ENCODE measurements around the gene MGAT4C. TPM values are rescaled to one million over a fixed set of nuclear protein-coding genes. Genes with fewer than 3 reads are reported as not detected.
"Not testable (repeated sequence)": the region's sequence is repeated elsewhere in the genome, so short reads cannot be mapped to it uniquely, and the experiment has no call there.

Gene MGAT4C
- not detected for polyA plus RNA-seq (ENCODE audit: low read depth in 6 of 6)

DNA sequence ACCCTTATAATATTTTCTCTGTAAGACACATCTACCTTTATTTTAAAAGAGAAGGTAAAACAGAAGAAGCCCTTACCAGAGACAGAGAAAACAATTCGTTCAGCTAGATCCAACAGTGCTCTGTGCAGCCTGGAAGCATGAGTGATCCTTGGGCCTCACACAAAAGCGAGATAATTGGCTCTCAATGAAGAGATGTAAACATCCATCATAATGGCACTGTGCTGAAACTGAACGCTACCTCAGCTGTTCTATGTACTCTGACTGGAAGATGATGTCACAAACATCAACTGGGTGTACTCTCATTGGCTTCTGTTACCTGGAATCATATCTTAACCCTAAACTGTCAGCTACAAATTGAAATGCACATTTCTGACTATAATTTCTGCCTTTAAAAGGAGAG is at the start of gene MGAT4C:
TSS of gene MGAT4C (minus strand) at position 229 of the 400 bp plus-strand sequence.
- Mint-ChIP-seq H3K4me1 (no peaks in the 10 kb centered on the region), H3K4me3 (no peak within 1 kb of the TSS), H3K36me3 (no peaks in the 10 kb centered on the region), H3K27ac (no peak within 1 kb of the TSS), H3K9me3 (no peaks in the 10 kb centered on the region), H3K27me3 (no peaks in the 10 kb centered on the region)
- DNase-seq (no peak), ATAC-seq (ENCODE audit: low read depth in 2 of 2) (no peak)

DNA sequence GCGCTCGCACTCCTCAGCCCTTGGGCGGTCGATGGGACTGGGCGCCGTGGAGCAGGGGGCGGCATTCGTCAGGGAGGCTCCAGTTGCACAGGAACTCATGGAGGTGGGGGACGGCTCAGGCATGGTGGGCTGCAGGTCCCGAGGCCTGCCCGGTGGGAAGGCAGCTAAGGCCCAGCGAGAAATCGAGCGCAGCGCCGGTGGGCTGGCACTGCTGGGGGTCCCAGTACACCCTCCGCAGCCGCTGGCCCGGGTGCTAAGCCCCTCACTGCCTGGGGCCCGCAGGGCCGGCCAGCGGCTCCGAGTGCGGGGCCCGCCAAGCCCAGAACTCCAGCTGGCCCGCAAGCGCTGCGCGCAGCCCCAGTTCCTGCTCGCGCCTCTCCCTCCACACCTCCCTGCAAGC is 40.2 kb upstream of the MGAT4C start:
- H3K36me3 Mint-ChIP-seq; ATAC-seq (ENCODE audit: low read depth in 2 of 2); H3K27me3 Mint-ChIP-seq; H3K4me3 Mint-ChIP-seq; H3K4me1 Mint-ChIP-seq; H3K9me3 Mint-ChIP-seq; H3K27ac Mint-ChIP-seq; DNase-seq: not testable (repeated sequence)

DNA sequence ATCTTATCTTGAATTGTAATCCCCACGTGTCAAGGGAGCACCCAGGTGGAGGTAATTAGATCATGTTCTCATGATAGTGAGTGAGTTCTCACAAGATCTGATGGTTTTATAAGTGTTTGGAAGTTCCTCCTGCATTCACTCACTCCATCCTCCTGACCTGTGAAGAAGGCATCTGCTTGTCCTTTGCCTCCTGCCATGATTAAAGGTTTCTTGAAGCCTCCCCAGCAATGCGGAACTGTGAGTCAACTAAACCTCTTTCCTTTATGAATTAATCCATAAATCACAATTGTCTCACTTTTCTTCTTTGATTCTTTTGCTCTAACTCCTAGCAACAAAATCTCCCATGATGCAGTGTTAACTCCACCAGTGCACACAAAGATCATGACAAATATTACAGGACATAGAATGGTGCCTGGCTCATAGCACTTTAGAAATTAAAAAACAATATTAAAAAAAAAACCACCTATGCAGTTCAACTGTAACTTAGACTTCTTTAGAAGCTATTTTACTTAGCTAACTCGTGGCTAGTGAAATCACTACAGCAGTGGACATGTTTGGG is 37.6 kb upstream of the MGAT4C start:
- H3K4me1 Mint-ChIP-seq: no peaks in the 10 kb centered on the region
- DNase-seq (no peak), ATAC-seq (ENCODE audit: low read depth in 2 of 2) (no peak)
- H3K27ac Mint-ChIP-seq: no peak overlapping the region
- H3K27me3 Mint-ChIP-seq: no peaks in the 10 kb centered on the region
- H3K36me3 Mint-ChIP-seq: no peaks in the 10 kb centered on the region
- H3K4me3 Mint-ChIP-seq: no peak overlapping the region
- peaks cover 0 to 5% (median 0%) of the 10 kb centered on the region in 7 donors for H3K9me3 Mint-ChIP-seq

DNA sequence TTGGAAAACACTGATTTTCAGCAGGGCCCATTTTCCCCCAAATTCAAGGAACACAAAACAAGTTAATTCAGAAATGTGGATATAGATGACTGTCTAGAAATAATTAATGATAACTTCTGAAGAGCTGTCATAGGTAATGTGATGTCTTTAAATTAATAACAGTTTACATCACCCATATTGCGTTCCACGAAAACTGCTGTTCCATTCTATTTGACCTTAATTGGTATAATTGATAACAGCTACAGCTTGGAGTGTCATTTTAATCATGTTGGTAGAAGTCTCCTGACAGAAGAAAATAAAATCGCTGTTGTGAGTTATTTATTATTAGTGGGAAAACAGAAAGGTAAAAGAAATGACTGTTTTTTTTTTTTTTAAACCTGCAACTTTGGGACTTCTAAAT is 36.3 kb upstream of the MGAT4C start:
- Mint-ChIP-seq H3K36me3 (no peaks in the 10 kb centered on the region), H3K4me1 (no peaks in the 10 kb centered on the region), H3K9me3 (peaks cover 0 to 5% (median 0%) of the 10 kb centered on the region in 7 donors), H3K27ac (no peak overlapping the region), H3K4me3 (no peak overlapping the region), H3K27me3 (no peaks in the 10 kb centered on the region)
- DNase-seq (no peak), ATAC-seq (ENCODE audit: low read depth in 2 of 2) (no peak)

DNA sequence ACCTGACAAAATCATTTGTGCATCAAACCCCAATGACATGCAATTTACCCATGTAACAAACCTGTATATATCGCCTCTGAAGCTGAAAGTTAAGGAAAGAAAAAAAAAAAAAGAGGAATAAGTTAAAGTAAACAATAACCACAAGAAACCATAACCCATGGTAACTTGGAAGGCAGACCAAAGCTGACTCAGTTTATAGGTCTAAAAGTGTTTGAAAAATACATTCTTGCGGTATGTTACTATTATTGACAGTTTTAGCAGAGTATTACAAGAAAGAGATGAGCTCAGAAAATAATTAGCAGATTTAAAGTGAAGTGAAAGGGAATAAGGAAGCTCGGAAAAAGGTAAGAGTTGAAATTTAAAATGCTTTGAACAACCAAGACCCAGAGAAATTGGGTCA is 34.4 kb upstream of the MGAT4C start:
- no peak overlapping the region for H3K4me3 Mint-ChIP-seq
- ATAC-seq (ENCODE audit: low read depth in 2 of 2): no peak
- peaks cover 0 to 5% (median 0%) of the 10 kb centered on the region in 7 donors for H3K9me3 Mint-ChIP-seq
- H3K36me3 Mint-ChIP-seq: no peaks in the 10 kb centered on the region
- H3K4me1 Mint-ChIP-seq: no peaks in the 10 kb centered on the region
- no peaks in the 10 kb centered on the region for H3K27me3 Mint-ChIP-seq
- no peak for DNase-seq
- no peak overlapping the region for H3K27ac Mint-ChIP-seq

DNA sequence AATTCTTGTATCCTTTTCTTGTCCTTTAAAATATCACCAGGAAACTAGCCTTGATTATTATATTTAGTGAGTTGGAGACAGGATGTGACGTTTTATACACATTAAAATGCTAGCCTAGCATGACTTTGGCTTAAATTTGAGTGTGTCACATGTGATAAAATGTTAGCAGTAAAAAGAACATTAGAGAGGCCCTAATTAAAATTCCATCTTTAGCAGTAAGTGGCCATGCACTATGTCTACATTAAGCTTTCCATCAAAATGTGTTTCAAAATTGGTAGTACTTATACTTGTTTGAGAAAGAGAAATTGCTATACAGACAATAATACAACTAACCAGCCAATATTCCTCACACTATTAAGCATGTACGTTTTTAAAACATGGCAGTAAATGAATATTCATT is 29.9 kb upstream of the MGAT4C start:
- DNase-seq: no peak
- ATAC-seq (ENCODE audit: low read depth in 2 of 2): no peak
- Mint-ChIP-seq H3K27ac (no peak overlapping the region), H3K36me3 (no peaks in the 10 kb centered on the region), H3K27me3 (no peaks in the 10 kb centered on the region), H3K4me1 (no peaks in the 10 kb centered on the region), H3K9me3 (peaks cover 0 to 3% (median 0%) of the 10 kb centered on the region in 7 donors), H3K4me3 (no peak overlapping the region)

DNA sequence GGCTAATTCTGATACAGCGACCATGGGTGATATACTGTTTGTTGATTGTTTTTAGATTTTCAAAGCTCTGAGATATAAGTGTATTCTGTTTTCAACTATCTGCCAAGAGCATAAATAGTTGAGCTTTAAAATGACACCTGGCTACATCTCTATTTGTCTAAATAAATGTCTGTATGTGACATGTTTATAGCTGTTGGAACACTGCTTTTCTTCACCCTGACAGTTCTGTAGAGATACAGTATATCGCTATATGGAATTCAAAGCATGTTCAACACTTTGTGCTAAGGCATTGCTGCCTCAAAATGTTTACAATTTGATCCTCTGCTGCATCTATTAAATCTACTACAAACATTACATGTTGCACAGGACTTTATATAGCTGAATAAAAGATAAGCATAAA is 27.4 kb upstream of the MGAT4C start:
- ATAC-seq (ENCODE audit: low read depth in 2 of 2): no peak
- no peaks in the 10 kb centered on the region for H3K27me3 Mint-ChIP-seq
- H3K36me3 Mint-ChIP-seq: no peaks in the 10 kb centered on the region
- H3K4me1 Mint-ChIP-seq: no peaks in the 10 kb centered on the region
- H3K27ac Mint-ChIP-seq: no peak overlapping the region
- H3K4me3 Mint-ChIP-seq: no peak overlapping the region
- no peak for DNase-seq
- H3K9me3 Mint-ChIP-seq: peaks cover 0 to 1% (median 0%) of the 10 kb centered on the region in 7 donors

DNA sequence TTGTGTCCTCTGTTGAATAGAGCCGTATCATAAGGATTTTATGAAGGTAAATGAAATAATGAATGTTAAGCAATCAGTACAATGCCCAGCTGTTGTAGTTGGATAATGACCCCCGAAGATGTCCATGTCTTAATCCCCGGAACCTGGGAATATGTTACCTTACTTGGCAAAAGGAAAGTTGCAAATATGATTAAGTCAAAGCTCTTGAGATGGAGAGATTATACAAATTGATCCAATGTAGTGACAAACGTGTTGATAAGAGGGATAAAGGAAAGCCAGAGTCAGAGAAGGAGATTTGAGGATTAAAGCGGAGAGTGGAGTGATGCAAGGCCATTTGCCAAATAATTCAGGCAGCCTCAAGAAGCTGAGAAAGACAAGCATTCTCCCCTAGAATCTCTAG is 19.2 kb upstream of the MGAT4C start:
- Mint-ChIP-seq H3K4me3 (no peak overlapping the region), H3K36me3 (no peaks in the 10 kb centered on the region), H3K4me1 (no peaks in the 10 kb centered on the region), H3K27me3 (no peaks in the 10 kb centered on the region), H3K9me3 (peaks cover 0 to 7% (median 0%) of the 10 kb centered on the region in 7 donors), H3K27ac (no peak overlapping the region)
- ATAC-seq (ENCODE audit: low read depth in 2 of 2) (no peak), DNase-seq (no peak)

DNA sequence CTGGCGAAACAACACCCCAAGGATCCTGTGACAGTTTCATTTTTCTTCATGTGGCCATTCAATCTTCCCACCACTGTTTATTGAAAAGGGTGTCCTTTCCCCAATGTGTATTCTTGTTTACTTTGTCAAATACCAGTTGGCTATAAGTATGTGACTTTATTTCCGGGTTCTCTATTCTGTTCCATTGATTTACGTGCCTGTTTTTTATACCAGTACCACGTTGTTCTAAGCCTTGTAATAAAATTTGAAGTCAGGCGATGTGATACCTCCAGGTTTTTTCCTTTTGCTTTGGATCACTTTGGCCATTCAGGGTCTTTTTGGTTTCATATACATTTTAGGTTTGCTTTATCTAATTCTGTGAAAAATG is 9.1 kb upstream of the MGAT4C start:
- no peak for ATAC-seq (ENCODE audit: low read depth in 2 of 2)
- Mint-ChIP-seq H3K9me3 (peaks cover 0 to 5% (median 3%) of the 10 kb centered on the region in 7 donors), H3K27me3 (peaks cover 4 to 6% (median 5%) of the 10 kb centered on the region in 3 donors), H3K36me3 (no peaks in the 10 kb centered on the region), H3K4me3 (no peak overlapping the region), H3K27ac (no peak overlapping the region), H3K4me1 (no peaks in the 10 kb centered on the region)
- DNase-seq: no peak

DNA sequence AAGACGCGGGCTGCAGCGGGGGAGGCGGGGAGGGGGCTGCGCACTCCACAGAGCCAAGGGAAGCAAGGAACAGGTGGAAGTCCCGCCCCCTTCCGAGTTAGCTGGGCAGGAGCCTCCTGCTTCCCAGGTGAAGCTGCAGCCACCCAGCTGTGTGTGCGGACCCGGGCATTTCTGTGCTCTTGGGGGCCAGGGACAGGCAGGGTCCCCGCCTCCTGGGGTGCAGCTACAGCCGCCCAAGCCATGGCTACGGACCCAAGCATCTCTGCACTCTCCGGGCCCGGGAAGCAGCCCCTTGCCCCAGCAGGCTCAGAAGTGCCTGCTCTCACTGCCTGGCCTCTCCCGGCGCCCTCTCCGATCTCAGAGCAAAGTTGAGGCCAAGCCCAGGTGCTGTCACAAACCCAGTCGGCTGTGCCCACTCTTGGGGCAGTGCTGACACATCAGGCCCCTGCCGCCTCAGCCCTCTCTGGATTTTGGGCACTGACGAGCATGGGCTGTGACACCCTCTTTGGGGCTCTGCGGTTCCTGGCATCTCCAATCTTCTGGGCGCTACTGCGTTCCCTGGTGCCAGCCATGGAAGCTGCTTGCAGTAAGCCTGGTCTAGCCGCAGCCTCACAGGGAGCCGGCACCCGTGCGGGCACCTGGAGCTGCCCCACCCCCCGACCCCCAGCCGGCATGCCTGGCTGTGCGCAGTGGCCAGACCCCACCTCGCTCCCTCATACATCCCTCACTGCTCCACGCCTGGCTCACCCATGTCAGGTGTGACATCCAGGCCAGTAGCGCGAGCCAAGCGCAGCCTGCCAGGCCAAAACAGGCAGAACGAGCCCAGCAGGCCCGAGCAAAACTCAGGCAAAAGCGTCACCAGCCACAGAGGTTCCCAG is 8.5 kb upstream of the MGAT4C start:
- Mint-ChIP-seq H3K4me3 (no peak overlapping the region), H3K4me1 (no peaks in the 10 kb centered on the region), H3K27ac (no peak overlapping the region), H3K9me3 (peaks cover 0 to 5% (median 3%) of the 10 kb centered on the region in 7 donors), H3K36me3 (no peaks in the 10 kb centered on the region), H3K27me3 (peaks cover 4 to 6% (median 5%) of the 10 kb centered on the region in 3 donors)
- DNase-seq: no peak
- ATAC-seq (ENCODE audit: low read depth in 2 of 2): no peak

DNA sequence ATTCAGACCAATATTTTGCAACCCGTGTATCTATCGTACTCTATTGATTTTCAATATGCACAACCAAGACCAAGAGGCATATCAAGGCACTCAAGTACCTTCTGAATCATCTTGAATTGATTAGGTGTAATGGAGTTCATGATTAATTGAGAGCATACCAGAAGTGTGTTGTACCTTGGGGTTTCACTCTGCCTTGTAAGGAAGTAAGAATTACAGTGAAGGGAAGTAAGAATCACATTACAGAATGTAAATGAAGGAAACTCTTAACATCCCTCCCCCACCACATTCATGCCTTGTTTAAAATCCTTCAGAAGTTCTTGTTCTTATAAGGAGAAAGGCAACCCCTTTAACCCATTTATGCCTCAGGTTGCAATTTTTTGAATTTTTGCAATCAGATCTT is 5.4 kb upstream of the MGAT4C start:
- no peak overlapping the region for H3K27ac Mint-ChIP-seq
- H3K9me3 Mint-ChIP-seq: peaks cover 0 to 5% (median 3%) of the 10 kb centered on the region in 7 donors
- H3K36me3 Mint-ChIP-seq: no peaks in the 10 kb centered on the region
- DNase-seq (no peak), ATAC-seq (ENCODE audit: low read depth in 2 of 2) (no peak)
- H3K4me3 Mint-ChIP-seq: no peak overlapping the region
- H3K4me1 Mint-ChIP-seq: no peaks in the 10 kb centered on the region
- peaks cover 4 to 6% (median 5%) of the 10 kb centered on the region in 3 donors for H3K27me3 Mint-ChIP-seq

DNA sequence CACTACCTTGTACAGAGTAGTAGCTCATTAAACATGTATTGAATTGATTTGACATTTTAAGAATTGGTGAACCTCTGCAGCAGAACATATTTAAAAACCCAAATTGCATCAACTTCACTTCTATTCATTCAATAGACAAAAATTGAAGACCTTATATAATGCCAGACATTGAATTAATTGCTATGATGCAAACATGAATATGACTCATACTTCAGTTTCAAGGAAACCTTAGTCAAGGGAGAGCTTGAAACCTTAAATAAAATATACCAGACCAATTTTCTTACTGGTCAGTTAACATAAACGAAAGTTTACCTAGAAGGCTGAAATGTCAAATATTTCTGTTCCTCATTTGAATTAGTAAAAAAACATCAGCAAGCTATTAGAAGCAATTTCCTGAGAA is 5.0 kb upstream of the MGAT4C start:
- peaks cover 3 to 6% (median 5%) of the 10 kb centered on the region in 3 donors for H3K27me3 Mint-ChIP-seq
- H3K27ac Mint-ChIP-seq: no peak overlapping the region
- no peak for DNase-seq
- no peaks in the 10 kb centered on the region for H3K36me3 Mint-ChIP-seq
- no peak overlapping the region for H3K4me3 Mint-ChIP-seq
- peaks cover 0 to 5% (median 3%) of the 10 kb centered on the region in 7 donors for H3K9me3 Mint-ChIP-seq
- H3K4me1 Mint-ChIP-seq: no peaks in the 10 kb centered on the region
- ATAC-seq (ENCODE audit: low read depth in 2 of 2): no peak

DNA sequence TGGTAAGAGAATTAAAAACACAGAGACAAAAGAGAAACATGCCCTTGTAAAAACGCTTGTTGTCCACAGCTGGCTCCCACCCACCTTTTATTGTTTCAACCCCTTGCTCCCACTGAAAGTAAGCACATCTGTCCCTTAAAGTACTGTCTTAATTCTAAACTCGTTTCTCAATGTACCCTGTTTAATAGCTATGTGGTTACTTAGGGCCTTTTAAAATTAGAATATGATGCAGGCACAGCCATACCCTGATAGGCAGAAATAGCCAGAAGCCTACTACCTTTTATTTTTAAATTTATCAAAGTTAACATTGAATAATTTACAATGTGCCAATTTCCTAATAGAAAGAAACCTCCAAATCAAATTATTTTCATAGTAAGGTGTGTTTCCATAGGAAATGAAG is 4.0 kb upstream of the MGAT4C start:
- DNase-seq (no peak), ATAC-seq (ENCODE audit: low read depth in 2 of 2) (no peak)
- H3K27me3 Mint-ChIP-seq: peaks cover 0 to 3% (median 2%) of the 10 kb centered on the region in 3 donors
- no peaks in the 10 kb centered on the region for H3K4me1 Mint-ChIP-seq
- H3K4me3 Mint-ChIP-seq: no peak overlapping the region
- H3K27ac Mint-ChIP-seq: no peak overlapping the region
- peaks cover 0 to 4% (median under 1%) of the 10 kb centered on the region in 7 donors for H3K9me3 Mint-ChIP-seq
- no peaks in the 10 kb centered on the region for H3K36me3 Mint-ChIP-seq

DNA sequence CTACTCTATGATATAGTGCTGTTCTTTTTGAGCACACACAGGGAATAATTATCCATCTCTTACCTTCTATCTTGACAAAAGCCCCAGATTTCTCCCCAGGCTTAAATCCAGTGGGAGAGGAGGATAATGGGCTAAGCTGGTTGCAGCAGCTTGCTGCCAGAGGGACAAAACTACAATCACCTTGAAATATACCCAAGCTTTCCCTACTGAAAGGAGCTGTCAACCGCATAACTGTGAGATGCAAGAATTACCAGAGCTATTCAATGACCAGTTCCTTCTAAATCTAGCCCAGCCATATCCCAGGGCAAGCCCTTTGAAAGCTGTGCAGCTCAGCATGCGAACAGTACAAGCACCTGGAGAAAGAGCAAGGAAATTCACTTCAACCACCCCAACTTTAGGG is 943 bp upstream of the MGAT4C start:
- H3K27me3 Mint-ChIP-seq: no peaks in the 10 kb centered on the region
- DNase-seq (no peak), ATAC-seq (ENCODE audit: low read depth in 2 of 2) (no peak)
- H3K27ac Mint-ChIP-seq: no peak overlapping the region
- no peaks in the 10 kb centered on the region for H3K4me1 Mint-ChIP-seq
- H3K4me3 Mint-ChIP-seq: no peak overlapping the region
- H3K9me3 Mint-ChIP-seq: peaks cover 0 to 2% (median 0%) of the 10 kb centered on the region in 7 donors
- no peaks in the 10 kb centered on the region for H3K36me3 Mint-ChIP-seq

Data from naive B cell (primary cell).